Psoas muscle (tissue), 8 donors: ENCODE results near the gene FOXP1. TPM values are rescaled to one million over a fixed set of nuclear protein-coding genes. Genes with fewer than 3 reads are reported as not detected.

Source experiments
- ATAC-seq, 4 donors: fragments of 200-7000 bp; cut with Tn5 transposase; one replicate each; pipeline ENCODE4 v1.9.1; 2020; ENCODE audit warnings: moderate library complexity in 3 of 4, mild to moderate bottlenecking in 2 of 4
- DNase-seq, 2 donors: peaks; one replicate each; pipeline ENCODE4 v3.0.0-alpha.2; 2020
- H3K27ac ChIP-seq: fragments of 200-600 bp; one replicate; pipeline ENCODE4 v1.8.0; 2022
- H3K27me3 ChIP-seq, 3 donors: fragments of 200-600 bp in 1 of 3; one replicate each; pipeline versions ENCODE4 v1.6.1 to v1.8.0; 2013 to 2022; ENCODE audit warnings: low read length in 2 of 3, mild to moderate bottlenecking in 2 of 3, moderate library complexity in 1 of 3; ENCODE audit not compliant: insufficient read depth in 3 of 3
- H3K36me3 ChIP-seq, 2 donors: fragments of 200-600 bp in 1 of 2; one replicate each; pipeline versions ENCODE4 v1.6.1 to v1.8.0; 2013 to 2022; ENCODE audit warnings: low read depth in 1 of 2, mild to moderate bottlenecking in 1 of 2, moderate library complexity in 1 of 2; ENCODE audit not compliant: insufficient read depth in 1 of 2
- H3K4me1 ChIP-seq: fragments of 200-600 bp; one replicate; pipeline ENCODE4 v1.8.0; 2022
- H3K4me3 ChIP-seq: fragments of 200-600 bp; one replicate; pipeline ENCODE4 v1.8.0; 2022; ENCODE audit warnings: mild to moderate bottlenecking
- H3K9me3 ChIP-seq: fragments of 200-600 bp; one replicate; pipeline ENCODE4 v1.8.0; 2022
- WGBS, 3 donors: extraction: QIAGEN DNeasy Blood & Tissue Kit; methylation state at CpG; one replicate each; pipeline versions ENCODE4 v1.1.6 to v1.1.7; 2013; 5-methylcytosine and 5-hydroxymethylcytosine counted together
- intact Hi-C, 2 donors: fragments of 100-400 bp; cut with DNase I; formaldehyde crosslinking; loops; one replicate each; pipeline versions ENCODE4 v1.11.0 to v1.14.2; 2022
- polyA plus RNA-seq, 3 donors: library from polyadenylated mRNA; stranded (reverse); fragments of 200-250 nt; gene quantifications; one replicate each; pipeline ENCODE4 v1.2.3, GENCODE V29; 2013
- total RNA-seq, 4 donors: library from RNA; stranded (reverse); fragmentation: NEBNext Ultra II Directional in 2 of 4; extraction: Animal tissue kit (Norgen Biotek cat#: 25700) in 2 of 4; gene quantifications; one replicate each; pipeline versions ENCODE4 v1.2.1 to v1.2.4, GENCODE V29; 2021 to 2023
- TF ChIP-seq, protein P1 (sequence below): fragments of 200-600 bp; IDR thresholded peaks from one replicate; pipeline ENCODE4 v1.8.0; 2022; ENCODE audit warnings: antibody characterized with exemption
- donor health status: healthy with polysubstance abuse.
- donor health status: DM: no; HTN: no; CAD: no; lungs with moderate emphysema.
- donor health status: Bipolar disorder and iron deficiency.
- donor health status: healthy.
- donor health status: DM: yes; HTN: yes; CAD: no.
- donor health status: DM: no; HTN: no; CAD: no.
- donor health status: DM: no; HTN: no; CAD: no.
- donor health status: DM: yes; HTN: yes; CAD: no.

The FOXP1 gene
- total and polyA plus RNA-seq, 7 donors: 2.6 to 26.4 (median 15.4) TPM

GRCh38 chr3:71228156-71228866 is 355.2 kb downstream of the FOXP1 start:
- intact Hi-C loops: no loop called here
- H3K4me1 ChIP-seq: peaks cover 12% of the 10 kb centered on the region
- no peaks in the 10 kb centered on the region for H3K36me3 ChIP-seq

DNA sequence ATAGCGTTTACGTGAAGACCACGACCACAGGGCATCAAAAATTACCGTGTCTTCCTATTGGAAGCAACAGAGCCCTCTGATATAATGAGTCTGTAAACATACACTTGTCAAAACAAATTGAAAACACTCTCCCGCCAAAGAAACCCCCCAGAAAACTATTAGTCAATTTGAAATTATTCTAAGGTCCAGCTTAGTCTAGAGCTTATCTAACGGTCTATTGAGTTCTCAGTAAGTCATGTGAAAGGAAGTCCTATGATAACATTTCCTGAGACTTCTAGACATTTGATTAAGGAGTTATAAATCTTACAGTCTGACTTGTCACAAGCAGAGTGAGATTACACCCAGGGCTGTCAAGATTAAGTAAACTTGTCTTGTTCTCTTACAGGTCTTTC is 356.3 kb downstream of the FOXP1 start:
- no peak for DNase-seq
- Histone ChIP-seq H3K9me3 (no peaks in the 10 kb centered on the region), H3K27me3 (no peaks in the 10 kb centered on the region), H3K36me3 (no peaks in the 10 kb centered on the region), H3K27ac (peak overlapping the region; percentile 72), H3K4me1 (peaks cover 12% of the 10 kb centered on the region), H3K4me3 (peak overlapping the region; percentile 43)
- TF ChIP-seq, protein P1, sequence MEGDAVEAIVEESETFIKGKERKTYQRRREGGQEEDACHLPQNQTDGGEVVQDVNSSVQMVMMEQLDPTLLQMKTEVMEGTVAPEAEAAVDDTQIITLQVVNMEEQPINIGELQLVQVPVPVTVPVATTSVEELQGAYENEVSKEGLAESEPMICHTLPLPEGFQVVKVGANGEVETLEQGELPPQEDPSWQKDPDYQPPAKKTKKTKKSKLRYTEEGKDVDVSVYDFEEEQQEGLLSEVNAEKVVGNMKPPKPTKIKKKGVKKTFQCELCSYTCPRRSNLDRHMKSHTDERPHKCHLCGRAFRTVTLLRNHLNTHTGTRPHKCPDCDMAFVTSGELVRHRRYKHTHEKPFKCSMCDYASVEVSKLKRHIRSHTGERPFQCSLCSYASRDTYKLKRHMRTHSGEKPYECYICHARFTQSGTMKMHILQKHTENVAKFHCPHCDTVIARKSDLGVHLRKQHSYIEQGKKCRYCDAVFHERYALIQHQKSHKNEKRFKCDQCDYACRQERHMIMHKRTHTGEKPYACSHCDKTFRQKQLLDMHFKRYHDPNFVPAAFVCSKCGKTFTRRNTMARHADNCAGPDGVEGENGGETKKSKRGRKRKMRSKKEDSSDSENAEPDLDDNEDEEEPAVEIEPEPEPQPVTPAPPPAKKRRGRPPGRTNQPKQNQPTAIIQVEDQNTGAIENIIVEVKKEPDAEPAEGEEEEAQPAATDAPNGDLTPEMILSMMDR: no peak
- ATAC-seq: peak in 1 of 4 donors; percentile 26
- intact Hi-C loops: no loop called here
- 77 to 79% (median 77%) methylated on average over 6 of the region's 6 CpGs for WGBS, 3 donors

More at GRCh38 chr3:71228156-71228866, 355.2 kb downstream of the FOXP1 start:
- H3K4me3 ChIP-seq: no peak overlapping the region
- WGBS, 3 donors: 79 to 83% (median 81%) methylated on average over 9 of the region's 9 CpGs
- no peak for ATAC-seq
- H3K9me3 ChIP-seq: no peaks in the 10 kb centered on the region
- no peaks in the 10 kb centered on the region for H3K27me3 ChIP-seq
- H3K27ac ChIP-seq: no peak overlapping the region
- TF ChIP-seq, protein P1: no peak
- no peak for DNase-seq

DNA sequence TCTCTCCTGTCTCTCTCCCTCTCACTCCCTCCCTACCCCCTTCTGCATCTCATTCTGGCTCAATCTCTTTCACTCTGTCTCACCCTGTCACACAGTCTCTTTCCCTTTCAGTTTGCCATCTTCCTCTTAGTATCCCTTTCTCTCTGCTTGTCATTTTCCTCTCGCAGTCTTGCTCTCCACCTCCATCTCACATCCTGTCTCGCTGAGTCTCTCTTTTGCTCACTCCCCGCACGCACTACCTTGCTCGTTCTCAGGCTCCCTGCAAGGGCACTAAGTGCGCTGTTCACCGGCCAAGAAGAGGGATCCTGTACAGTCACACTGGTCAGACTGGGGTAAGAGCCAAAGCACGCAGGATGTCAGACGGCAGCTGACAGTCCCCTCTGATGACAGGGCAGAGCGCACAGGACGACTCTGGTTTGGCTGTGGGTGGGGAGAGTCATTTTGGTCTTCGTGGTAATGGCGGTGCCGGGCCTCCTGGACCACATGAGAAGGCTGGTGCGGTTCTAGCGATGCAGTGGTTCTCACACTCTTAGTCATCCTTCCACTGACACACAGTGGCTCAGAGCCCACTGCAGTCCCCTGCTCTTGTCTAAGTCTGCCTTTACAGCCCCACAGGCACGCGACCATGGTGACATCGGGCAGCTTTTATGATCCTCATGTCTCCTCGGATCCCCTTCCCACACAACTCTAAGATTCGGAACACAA is 356.8 kb downstream of the FOXP1 start:
- Histone ChIP-seq H3K27ac (peak overlapping the region; percentile 72), H3K27me3 (no peaks in the 10 kb centered on the region), H3K4me3 (peak overlapping the region; percentile 43), H3K36me3 (no peaks in the 10 kb centered on the region), H3K9me3 (no peaks in the 10 kb centered on the region), H3K4me1 (peaks cover 12% of the 10 kb centered on the region)
- ATAC-seq (peak; percentile 96 to 99 (median 98)), DNase-seq (peak; percentile 44 to 70)
- WGBS, 3 donors: 44 to 71% (median 50%) methylated on average over 21 of the region's 21 CpGs
- TF ChIP-seq, protein P1: no peak
- intact Hi-C loops: no loop called here

DNA sequence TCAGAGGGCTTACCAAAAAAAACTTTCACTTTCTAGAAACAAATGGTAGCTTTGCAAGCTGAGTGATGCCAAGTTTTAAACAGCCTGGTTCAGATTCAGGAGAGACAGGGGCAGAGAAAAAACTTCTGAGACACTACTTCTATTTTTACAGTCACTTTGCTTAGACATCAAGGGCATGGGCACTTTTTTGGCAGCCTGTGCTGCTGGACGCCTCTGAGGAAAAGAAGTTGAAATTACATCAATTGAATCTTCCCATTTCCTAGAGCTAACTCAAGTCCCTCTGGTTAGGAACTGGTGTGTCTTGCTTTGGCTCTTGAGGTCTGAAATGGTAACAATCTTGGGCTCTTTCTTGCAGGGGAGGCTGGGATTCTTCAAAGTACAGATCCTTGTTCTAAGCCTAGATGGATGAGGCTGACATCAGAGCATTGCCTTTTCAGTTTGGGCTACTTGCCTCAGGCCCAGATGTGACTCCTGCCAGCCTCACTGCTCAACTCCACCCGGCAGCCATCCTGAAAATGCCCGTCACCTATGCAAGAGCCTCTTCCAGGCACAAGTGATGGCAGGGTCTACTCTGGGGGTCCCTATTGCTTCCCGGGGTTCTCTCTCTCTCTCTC is 357.5 kb downstream of the FOXP1 start:
- DNase-seq: no peak
- peaks cover 12% of the 10 kb centered on the region for H3K4me1 ChIP-seq
- TF ChIP-seq, protein P1: no peak
- no peaks in the 10 kb centered on the region for H3K27me3 ChIP-seq
- 42 to 67% (median 43%) methylated on average over 4 of the region's 4 CpGs for WGBS, 3 donors
- H3K27ac ChIP-seq: peak overlapping the region; percentile 72
- no peaks in the 10 kb centered on the region for H3K36me3 ChIP-seq
- intact Hi-C loops: no loop called here
- peak; percentile 11 to 39 (median 18) for ATAC-seq
- H3K4me3 ChIP-seq: peak overlapping the region; percentile 43
- no peaks in the 10 kb centered on the region for H3K9me3 ChIP-seq
